Esophagus mucosa (tissue), 1 donor: Measurements from ENCODE around the gene CBFA2T3. TPM values are rescaled to one million over a fixed set of nuclear protein-coding genes. Genes with fewer than 3 reads are reported as not detected.
"Not testable (repeated sequence)": the region's sequence is repeated elsewhere in the genome, so short reads cannot be mapped to it uniquely, and the experiment has no call there.

ENCODE experiments used
- ATAC-seq: fragments of 200-7000 bp; cut with Tn5 transposase; one replicate; pipeline ENCODE4 v1.9.1; 2020
- total RNA-seq: library from RNA; stranded (reverse); gene quantifications from one replicate; pipeline ENCODE4 v1.2.4, GENCODE V29; 2023
- donor health status: DM: yes; HTN: yes; CAD: no.

The CBFA2T3 gene
- total RNA-seq, result 1.1 TPM

- peak; percentile 55 for ATAC-seq
Observed at GRCh38 chr16:88977018-88977811, at the start of gene CBFA2T3. CBFA2T3 (minus strand) TSS chr16:88977207; CDS start chr16:88976807, 400 bp downstream.

GRCh38 chr16:89026121-89026612 is 49.2 kb upstream of the CBFA2T3 start:
- peak; percentile 44 for ATAC-seq

- ATAC-seq, result no peak
Observed at GRCh38 chr16:89025636-89026035, 48.6 kb upstream of the CBFA2T3 start.

GRCh38 chr16:89024546-89025060 is 47.6 kb upstream of the CBFA2T3 start:
- no peak for ATAC-seq

- ATAC-seq, result no peak
Observed at GRCh38 chr16:89023621-89024511, 46.9 kb upstream of the CBFA2T3 start.

- ATAC-seq, result no peak
Observed at GRCh38 chr16:89023151-89023551, 46.1 kb upstream of the CBFA2T3 start.

- ATAC-seq, result no peak
Observed at GRCh38 chr16:89022051-89022836, 45.2 kb upstream of the CBFA2T3 start.

GRCh38 chr16:89020925-89021595 is 44.1 kb upstream of the CBFA2T3 start:
- no peak for ATAC-seq

- ATAC-seq, result no peak
Observed at GRCh38 chr16:89020068-89020924, 43.3 kb upstream of the CBFA2T3 start.

- no peak for ATAC-seq
Observed at GRCh38 chr16:89019511-89019910, 42.5 kb upstream of the CBFA2T3 start.

GRCh38 chr16:89018282-89019158 is 41.5 kb upstream of the CBFA2T3 start:
- ATAC-seq, result no peak

- ATAC-seq, result no peak
Observed at GRCh38 chr16:89017543-89018281, 40.7 kb upstream of the CBFA2T3 start.

GRCh38 chr16:89016561-89016960 is 39.6 kb upstream of the CBFA2T3 start:
- not testable (repeated sequence) for ATAC-seq

GRCh38 chr16:89015271-89015859 is 38.4 kb upstream of the CBFA2T3 start:
- peak; percentile 20 for ATAC-seq

GRCh38 chr16:89014403-89015230 is 37.6 kb upstream of the CBFA2T3 start:
- no peak for ATAC-seq

GRCh38 chr16:89013692-89014402 is 36.8 kb upstream of the CBFA2T3 start:
- ATAC-seq, result no peak

- ATAC-seq, result no peak
Observed at GRCh38 chr16:89013111-89013510, 36.1 kb upstream of the CBFA2T3 start.
